OCI-LY7 (cell line): ENCODE data around the gene GLCCI1. TPM values are rescaled to one million over a fixed set of nuclear protein-coding genes. Genes with fewer than 3 reads are reported as not detected.
A peak's percentile ranks its signal among the peaks of the same experiment; 100 is the strongest.

Experiments used
- BruUV-seq: library from RNA; stranded (reverse); fragments of 400-500 nt; replicated peaks from 2 replicates; lab custom pipeline; 2021; lab: Mats Ljungman, UMichigan
- CTCF ChIA-PET: fragments of 300-600 bp; sonication (Branson Sonifier 250); formaldehyde crosslinking; loops from one replicate; lab custom pipeline; 2022; ENCODE audit warnings: antibody characterized with exemption; ENCODE audit not compliant: unreplicated experiment; lab: Charles Lee
- POLR2A ChIA-PET: fragments of 300-600 bp; sonication (Branson Sonifier 250); formaldehyde crosslinking; loops from one replicate; lab custom pipeline; 2022; ENCODE audit warnings: antibody characterized with exemption; lab: Charles Lee
- DNase-seq: peaks from one replicate; pipeline ENCODE4 v3.0.0-alpha.2; 2015; ENCODE audit warnings: low spot score
- H2AFZ ChIP-seq: fragments of 200-600 bp; sonication (generic), shearing (Covaris generic); 2 replicates; pipeline ENCODE4 v1.6.1; 2014; ENCODE audit warnings: mild to moderate bottlenecking, antibody characterized with exemption, low read length, moderate library complexity
- H3K27ac ChIP-seq: fragments of 200-600 bp; sonication (generic); 2 replicates; pipeline ENCODE4 v1.5.1; 2014; ENCODE audit warnings: mixed run types, low read depth, mild to moderate bottlenecking, moderate library complexity, low read length, inconsistent platforms; ENCODE audit not compliant: poor library complexity, severe bottlenecking
- H3K36me3 ChIP-seq: fragments of 200-600 bp; sonication (generic); 2 replicates; pipeline ENCODE4 v1.6.1; 2014; ENCODE audit warnings: mild to moderate bottlenecking, antibody characterized with exemption, low read length, moderate library complexity, mixed read lengths; ENCODE audit not compliant: insufficient read depth
- H3K4me1 ChIP-seq: fragments of 200-600 bp; sonication (generic); 2 replicates; pipeline ENCODE4 v1.5.1; 2014; ENCODE audit warnings: mild to moderate bottlenecking, low read length; ENCODE audit not compliant: insufficient read depth, poor library complexity, severe bottlenecking
- H3K4me2 ChIP-seq: fragments of 200-600 bp; sonication (generic); 2 replicates; pipeline ENCODE4 v1.6.1; 2014; ENCODE audit warnings: mild to moderate bottlenecking, low read length
- H3K4me3 ChIP-seq: fragments of 200-600 bp; sonication (generic); 2 replicates; pipeline ENCODE4 v1.5.1; 2014; ENCODE audit warnings: mild to moderate bottlenecking, low read depth, low read length; ENCODE audit not compliant: poor library complexity, severe bottlenecking
- H3K79me2 ChIP-seq: fragments of 200-600 bp; sonication (generic); 2 replicates; pipeline ENCODE4 v1.6.1; 2016; ENCODE audit warnings: low read depth, mild to moderate bottlenecking, low read length, moderate library complexity, mixed read lengths; ENCODE audit not compliant: insufficient read depth
- H3K9me2 ChIP-seq: fragments of 200-600 bp; sonication (generic); 2 replicates; pipeline ENCODE4 v1.6.1; 2016; ENCODE audit warnings: mild to moderate bottlenecking, low read length, mixed read lengths; ENCODE audit not compliant: insufficient read depth
- H3K9me3 ChIP-seq: fragments of 200-600 bp; sonication (generic); 2 replicates; pipeline ENCODE4 v1.6.1; 2014; ENCODE audit warnings: mild to moderate bottlenecking, mixed run types, low read length, mixed read lengths
- H4K20me1 ChIP-seq: fragments of 200-600 bp; sonication (generic); 2 replicates; pipeline ENCODE4 v1.6.1; 2014; ENCODE audit warnings: mild to moderate bottlenecking, antibody characterized with exemption, low read length, moderate library complexity, mixed read lengths; ENCODE audit not compliant: insufficient read depth
- CTCF ChIP-seq: fragments of 200-600 bp; sonication (generic); conservative IDR thresholded peaks from 2 replicates; pipeline ENCODE4 v1.5.1; 2014; ENCODE audit warnings: mild to moderate bottlenecking, antibody characterized with exemption, low read length, moderate library complexity, mixed read lengths
- EZH2phosphoT487 ChIP-seq: fragments of 200-600 bp; sonication (generic); IDR thresholded peaks from 2 replicates; pipeline ENCODE4 v1.6.1; 2018; ENCODE audit warnings: low read depth, borderline replicate concordance, mild to moderate bottlenecking, mixed run types, antibody characterized with exemption, low read length, moderate library complexity, mixed read lengths
- intact Hi-C: fragments of 100-400 bp; cut with micrococcal nuclease; formaldehyde crosslinking; loops from one replicate; pipeline ENCODE4 v1.10.0; 2022; ENCODE audit not compliant: unreplicated experiment
- total RNA-seq, 2 experiments: library from RNA; depleted of rRNA in 1 of 2; stranded (reverse); fragments of >200 nt in 1 of 2; shearing (Covaris generic) in 1 of 2; gene quantifications; 2 replicates each; pipeline ENCODE4 v1.2.3, GENCODE V29; 2014 to 2022

The GLCCI1 gene
- total RNA-seq, 2 experiments from 2014 or later, result 21.3 to 85.6 TPM

DNA sequence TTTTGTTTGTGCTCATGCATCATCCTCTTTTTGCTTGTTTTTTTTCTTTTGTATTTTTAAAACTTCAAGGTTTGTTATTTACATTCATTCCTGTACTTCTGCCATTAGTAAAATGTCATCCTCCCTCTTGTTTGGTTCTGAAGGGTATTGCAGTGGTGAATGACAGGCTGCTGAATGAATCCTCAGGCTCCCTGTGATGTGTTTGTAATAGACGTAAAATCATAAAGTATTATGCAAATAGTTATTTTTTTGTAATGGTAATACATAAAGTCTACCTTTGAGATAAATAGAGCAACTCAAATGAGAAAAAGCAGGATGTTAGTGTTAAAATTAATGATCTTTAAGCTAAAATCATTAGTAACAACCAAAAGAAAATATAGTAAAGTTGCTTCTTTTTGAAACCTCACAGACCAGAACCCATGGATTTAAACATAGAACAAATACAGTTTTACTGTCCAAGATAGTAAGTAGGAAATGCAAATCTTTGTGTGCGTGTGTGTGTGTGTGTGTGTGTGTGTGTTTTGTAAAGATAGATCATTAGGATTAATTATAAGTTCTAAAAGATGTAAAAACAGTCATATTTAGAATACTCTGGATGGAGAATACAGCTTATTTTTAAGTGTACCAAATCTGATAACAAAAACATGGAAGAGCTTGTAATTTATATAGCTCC lies 4.5 kb downstream of the GLCCI1 start:
- Histone ChIP-seq H3K4me2 (peak overlapping the region; percentile 82), H3K4me1 (peaks cover 38% of the 10 kb centered on the region), H3K9me3 (0 out of 2 replicates have a peak, but pooled peaks cover 5% of the 10 kb centered on the region), H3K27ac (peak overlapping the region; percentile 18), H3K79me2 (peaks cover 84% of the 10 kb centered on the region), H2AFZ (no peak overlapping the region), H3K36me3 (peaks cover 14% of the 10 kb centered on the region), H3K9me2 (no peaks in the 10 kb centered on the region), H4K20me1 (peaks cover 16% of the 10 kb centered on the region; the same call in 1 of the 2 replicates), H3K4me3 (peak overlapping the region; percentile 72)
- POLR2A ChIA-PET, result interaction anchor here (0.5 to 2.1 kb wide), 19 partner anchors 8 to 1519 kb away, joined by 3 to 14 read pairs (median 3); partner anchors contain the start of gene UMAD1
- DNase-seq, result peak; percentile 34
- intact Hi-C loops, result loop anchor here (5.0 kb wide), 4 partner anchors 201 to 716 kb away; partner anchors contain the start of gene MIOS
- CTCF ChIA-PET, result interaction anchor here (0.6 to 1.0 kb wide), 3 partner anchors 29 to 63 kb away, joined by 3 read pairs; no protein-coding TSS in a partner anchor
- no peak for TF ChIP-seq CTCF
- TF ChIP-seq EZH2phosphoT487, result no peak
- no TSS peak for BruUV-seq

DNA sequence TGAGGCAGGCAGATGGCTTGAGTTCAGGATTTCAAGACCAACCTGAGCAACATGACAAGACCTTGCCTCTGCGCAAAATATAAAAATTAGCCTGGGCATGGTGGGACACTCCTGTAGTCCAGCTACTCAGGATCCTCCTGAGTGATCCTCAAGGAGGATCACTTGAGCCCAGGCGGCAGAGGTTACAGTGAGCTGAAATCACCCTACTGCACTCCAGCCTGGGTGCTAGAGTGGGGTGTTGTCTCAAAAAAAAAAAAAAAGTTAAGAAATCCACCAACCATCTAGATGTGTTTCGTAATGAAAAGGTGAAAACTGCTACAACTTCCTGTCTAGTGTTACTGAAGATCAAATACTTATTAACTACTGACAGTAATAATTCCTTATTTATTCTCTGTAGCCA lies 8.1 kb downstream of the GLCCI1 start:
- ChIA-PET CTCF (no interaction called here), POLR2A (interaction anchor here (0.6 to 4.9 kb wide), 9 partner anchors 9 to 1514 kb away, joined by 3 to 26 read pairs (median 4); partner anchors contain the start of gene GLCCI1)
- Histone ChIP-seq H3K36me3 (peaks cover 21% of the 10 kb centered on the region), H3K4me3 (no peak overlapping the region), H3K9me3 (0 out of 2 replicates have a peak, but pooled peaks cover 5% of the 10 kb centered on the region), H3K4me2 (no peak overlapping the region; the same call in 1 of the 2 replicates), H3K9me2 (no peaks in the 10 kb centered on the region), H3K27ac (no peak overlapping the region), H3K4me1 (peaks cover 39% of the 10 kb centered on the region), H4K20me1 (peaks cover 25% of the 10 kb centered on the region; the same call in 1 of the 2 replicates), H2AFZ (no peak overlapping the region), H3K79me2 (peaks cover 100% of the 10 kb centered on the region)
- intact Hi-C loops, result no loop called here
- no peak for TF ChIP-seq EZH2phosphoT487
- no peak for TF ChIP-seq CTCF
- BruUV-seq, result no TSS peak
- no peak for DNase-seq
